GM23338 (cell line): Measurements from ENCODE around the gene PNPLA8.

Experiments
- CREB1 ChIP-seq: fragments of 250-450 bp; sonication (Bioruptor Pico); IDR thresholded peaks from 2 replicates; pipeline ENCODE4 v1.5.0; 2020; ENCODE audit warnings: low read depth, mild to moderate bottlenecking, moderate library complexity
- CTCF ChIP-seq, 2 experiments: fragments of 200-600 bp in 1 of 2; sonication (generic) in 1 of 2; conservative IDR thresholded peaks; 2 replicates each; pipeline versions ENCODE4 v1.5.1 to v1.6.1; 2016 to 2017; ENCODE audit warnings: antibody characterized with exemption in 2 of 2, low read depth in 2 of 2, mild to moderate bottlenecking in 2 of 2, moderate library complexity in 1 of 2
- REST ChIP-seq: IDR thresholded peaks from one replicate; pipeline ENCODE4 v1.6.1; 2018; ENCODE audit warnings: antibody characterized with exemption; ENCODE audit not compliant: unreplicated experiment

- no peak for TF ChIP-seq CREB1 (CRISPR knock-in tag)
- no peak for TF ChIP-seq REST
- no peak for TF ChIP-seq CTCF (conservative IDR thresholded peaks at IDR 0.05; ENCODE audit: low read depth in 2 of 2)
Observed at GRCh38 chr7:108454317-108454673, 71.6 kb downstream of the PNPLA8 start.
